Measurements from ENCODE around the gene GNG8. TPM values are rescaled to one million over a fixed set of nuclear protein-coding genes. Genes with fewer than 3 reads are reported as not detected.

The GNG8 gene
- total and polyA plus RNA-seq, 8 donors, result not detected

- Histone ChIP-seq H3K36me3 (peaks cover 51 to 53% (median 52%) of the 10 kb centered on the region in 4 donors), H3K9me3 (no peaks in the 10 kb centered on the region), H3K27me3 (no peaks in the 10 kb centered on the region), H3K27ac (peak overlapping the region in 3 of 5 donors; percentile 38 to 98 (median 96)), H3K4me3 (no peak overlapping the region), H3K4me1 (peaks cover 31 to 57% (median 44%) of the 10 kb centered on the region in 4 donors)
- 67 to 91% (median 83%) methylated on average over 3 to 16 of the region's 16 CpGs for WGBS, 5 donors
- intact Hi-C loops (cut with DNase I; ENCODE audit: low total_unique reads), result no loop called here
- TF ChIP-seq, protein P1, sequence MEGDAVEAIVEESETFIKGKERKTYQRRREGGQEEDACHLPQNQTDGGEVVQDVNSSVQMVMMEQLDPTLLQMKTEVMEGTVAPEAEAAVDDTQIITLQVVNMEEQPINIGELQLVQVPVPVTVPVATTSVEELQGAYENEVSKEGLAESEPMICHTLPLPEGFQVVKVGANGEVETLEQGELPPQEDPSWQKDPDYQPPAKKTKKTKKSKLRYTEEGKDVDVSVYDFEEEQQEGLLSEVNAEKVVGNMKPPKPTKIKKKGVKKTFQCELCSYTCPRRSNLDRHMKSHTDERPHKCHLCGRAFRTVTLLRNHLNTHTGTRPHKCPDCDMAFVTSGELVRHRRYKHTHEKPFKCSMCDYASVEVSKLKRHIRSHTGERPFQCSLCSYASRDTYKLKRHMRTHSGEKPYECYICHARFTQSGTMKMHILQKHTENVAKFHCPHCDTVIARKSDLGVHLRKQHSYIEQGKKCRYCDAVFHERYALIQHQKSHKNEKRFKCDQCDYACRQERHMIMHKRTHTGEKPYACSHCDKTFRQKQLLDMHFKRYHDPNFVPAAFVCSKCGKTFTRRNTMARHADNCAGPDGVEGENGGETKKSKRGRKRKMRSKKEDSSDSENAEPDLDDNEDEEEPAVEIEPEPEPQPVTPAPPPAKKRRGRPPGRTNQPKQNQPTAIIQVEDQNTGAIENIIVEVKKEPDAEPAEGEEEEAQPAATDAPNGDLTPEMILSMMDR (IDR thresholded peaks at IDR 0.05), result no peak
- no peak for TF ChIP-seq EP300 (IDR thresholded peaks at IDR 0.05)
- TF ChIP-seq POLR2AphosphoS5 (IDR thresholded peaks at IDR 0.05), result no peak
- no peak for TF ChIP-seq POLR2A (IDR thresholded peaks at IDR 0.05)
- peak in 1 of 2 donors; percentile 6 for DNase-seq
Measured at GRCh38 chr19:46605356-46605821, 30.6 kb downstream of the GNG8 start.

- no peaks in the 10 kb centered on the region for H3K27me3 ChIP-seq
- WGBS, 5 donors, result 53 to 80% (median 71%) methylated on average over 3 to 13 of the region's 13 CpGs
- H3K9me3 ChIP-seq, result no peaks in the 10 kb centered on the region
- TF ChIP-seq EP300 (IDR thresholded peaks at IDR 0.05) (no peak), POLR2AphosphoS5 (IDR thresholded peaks at IDR 0.05) (no peak), POLR2A (IDR thresholded peaks at IDR 0.05) (no peak)
- TF ChIP-seq, protein P1 (IDR thresholded peaks at IDR 0.05), result no peak
- intact Hi-C loops (cut with DNase I; ENCODE audit: low total_unique reads), result no loop called here
- peaks cover 46 to 48% (median 47%) of the 10 kb centered on the region in 4 donors for H3K36me3 ChIP-seq
- H3K4me3 ChIP-seq, result no peak overlapping the region
- H3K4me1 ChIP-seq, result peaks cover 31 to 61% (median 47%) of the 10 kb centered on the region in 4 donors
- DNase-seq, result peak in 1 of 2 donors; percentile 33
- peak overlapping the region in 3 of 5 donors; percentile 38 to 98 (median 96) for H3K27ac ChIP-seq
Measured at GRCh38 chr19:46604781-46605355, 31.1 kb downstream of the GNG8 start.

- peak overlapping the region in 3 of 4 donors; percentile 80 to 99 (median 93) for H3K4me3 ChIP-seq
- peaks cover 31 to 63% (median 47%) of the 10 kb centered on the region in 4 donors for H3K4me1 ChIP-seq
- H3K27ac ChIP-seq, result peak overlapping the region; percentile 94 to 99 (median 96)
- TF ChIP-seq, protein P1 (IDR thresholded peaks at IDR 0.05), result no peak
- 48 to 73% (median 57%) methylated on average over 9 of the region's 9 CpGs for WGBS, 5 donors
- H3K36me3 ChIP-seq, result peaks cover 35 to 38% (median 37%) of the 10 kb centered on the region in 4 donors
- H3K27me3 ChIP-seq, result no peaks in the 10 kb centered on the region
- intact Hi-C loops (cut with DNase I; ENCODE audit: low total_unique reads), result no loop called here
- no peaks in the 10 kb centered on the region for H3K9me3 ChIP-seq
- DNase-seq, result peak in 1 of 2 donors; percentile 33
Measured at GRCh38 chr19:46603752-46604231, 32.2 kb downstream of the GNG8 start.

- Histone ChIP-seq H3K4me3 (peak overlapping the region; percentile 80 to 100 (median 96)), H3K27ac (peak overlapping the region; percentile 94 to 99 (median 96)), H3K27me3 (no peaks in the 10 kb centered on the region), H3K4me1 (peaks cover 31 to 63% (median 47%) of the 10 kb centered on the region in 4 donors), H3K9me3 (no peaks in the 10 kb centered on the region), H3K36me3 (peaks cover 29 to 32% (median 31%) of the 10 kb centered on the region in 4 donors)
- intact Hi-C loops (cut with DNase I; ENCODE audit: low total_unique reads), result no loop called here
- WGBS, 5 donors, result 6 to 17% (median 14%) methylated on average over 2 of the region's 2 CpGs
- peak; percentile 59 to 86 for DNase-seq
- TF ChIP-seq POLR2A (IDR thresholded peaks at IDR 0.05) (no peak), POLR2AphosphoS5 (IDR thresholded peaks at IDR 0.05) (peak in 1 of 3 donors; percentile 35)
Measured at GRCh38 chr19:46603195-46603637, 32.8 kb downstream of the GNG8 start.
